ENCODE data around the gene TBC1D5.

TBC1D5 gene

DNA sequence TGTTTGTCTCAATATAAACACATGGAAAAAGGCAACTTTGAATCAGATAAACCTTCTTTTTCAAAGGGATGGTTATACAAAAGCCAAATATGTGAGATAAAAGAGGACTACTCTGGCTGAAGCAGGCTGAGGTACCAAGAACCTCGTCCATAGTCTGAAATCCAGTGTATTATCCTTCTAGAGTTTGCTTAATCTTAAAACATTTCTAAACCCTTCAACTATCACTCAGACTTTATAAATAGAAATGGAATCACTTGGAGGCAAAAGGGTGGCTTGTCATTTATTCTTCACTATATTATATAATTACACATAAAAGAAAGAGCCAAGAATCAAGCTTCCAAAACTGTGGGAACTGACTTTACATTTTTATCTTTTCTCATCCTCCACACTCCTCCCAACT, 554.1 kb downstream of the TBC1D5 start:
- Mint-ChIP-seq H3K4me1 (ENCODE audit: low read depth) (peaks cover 17% of the 10 kb centered on the region), H3K27ac (no peak overlapping the region), H3K36me3 (ENCODE audit: low read depth) (peaks cover 20% of the 10 kb centered on the region), H3K27me3 (no peaks in the 10 kb centered on the region), H3K4me3 (no peak overlapping the region), H3K9me3 (no peaks in the 10 kb centered on the region)
- DNase-seq: no peak

DNA sequence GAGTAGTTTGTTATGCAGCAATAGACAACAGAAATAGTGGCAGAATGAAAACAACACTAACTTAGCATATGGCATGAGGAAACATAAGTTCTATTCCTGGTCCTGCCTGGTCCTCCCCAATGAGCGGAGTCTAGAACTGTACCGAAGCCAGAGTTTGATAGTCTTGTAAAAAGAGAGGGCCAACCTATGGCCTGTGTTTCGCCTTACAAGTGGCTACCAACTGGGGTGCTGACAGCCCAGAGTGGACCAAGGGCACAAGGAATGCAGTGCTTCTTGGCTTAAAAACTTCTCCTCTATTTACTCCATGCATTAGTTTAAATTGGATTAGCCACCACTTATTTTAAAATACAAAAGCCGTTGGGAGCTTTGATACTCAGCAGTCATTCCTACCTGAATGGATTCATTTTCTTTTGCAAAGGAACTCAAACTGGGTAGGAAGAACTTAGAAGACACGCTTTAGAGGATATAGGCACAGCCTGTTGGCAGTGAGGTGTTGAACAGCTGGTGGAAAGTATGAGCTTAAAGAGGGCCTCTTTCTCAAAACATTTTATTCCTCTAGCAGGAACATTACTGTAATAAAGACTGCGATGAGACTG, 554.7 kb downstream of the TBC1D5 start:
- Mint-ChIP-seq H3K4me1 (ENCODE audit: low read depth) (peaks cover 24% of the 10 kb centered on the region), H3K36me3 (ENCODE audit: low read depth) (peaks cover 27% of the 10 kb centered on the region), H3K27ac (no peak overlapping the region), H3K4me3 (no peak overlapping the region), H3K27me3 (no peaks in the 10 kb centered on the region), H3K9me3 (no peaks in the 10 kb centered on the region)
- no peak for DNase-seq

DNA sequence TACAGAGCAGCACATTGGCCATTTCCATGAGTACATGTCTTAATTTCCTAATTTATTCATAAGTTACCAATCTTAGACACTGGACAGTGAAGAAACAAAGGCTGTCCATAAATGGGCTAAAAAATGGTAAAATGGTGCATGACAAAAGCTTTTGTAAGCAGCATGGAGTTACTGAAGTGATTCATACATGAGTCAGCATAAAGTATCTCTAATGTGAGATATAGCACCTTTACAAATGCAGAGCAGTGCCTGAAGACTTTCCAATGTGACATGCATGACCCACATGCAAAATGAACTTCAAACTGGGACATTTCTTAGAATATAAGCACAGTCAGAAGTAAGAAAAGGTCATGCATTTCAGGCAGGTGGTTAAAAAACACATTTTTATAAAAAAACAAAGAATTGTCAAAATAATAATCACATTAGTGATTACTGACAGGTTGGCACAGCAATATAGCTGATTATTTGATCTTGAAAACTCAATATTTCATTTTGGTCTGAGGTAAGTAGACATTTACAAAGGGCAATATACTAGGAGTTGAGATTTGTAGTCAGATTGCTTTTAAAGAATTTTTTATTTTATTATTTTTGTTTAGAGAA, 558.4 kb downstream of the TBC1D5 start:
- Mint-ChIP-seq H3K27ac (peak overlapping the region; percentile 40), H3K4me1 (ENCODE audit: low read depth) (peaks cover 41% of the 10 kb centered on the region), H3K9me3 (no peaks in the 10 kb centered on the region), H3K4me3 (no peak overlapping the region), H3K27me3 (no peaks in the 10 kb centered on the region), H3K36me3 (ENCODE audit: low read depth) (peaks cover 43% of the 10 kb centered on the region)
- DNase-seq: no peak

DNA sequence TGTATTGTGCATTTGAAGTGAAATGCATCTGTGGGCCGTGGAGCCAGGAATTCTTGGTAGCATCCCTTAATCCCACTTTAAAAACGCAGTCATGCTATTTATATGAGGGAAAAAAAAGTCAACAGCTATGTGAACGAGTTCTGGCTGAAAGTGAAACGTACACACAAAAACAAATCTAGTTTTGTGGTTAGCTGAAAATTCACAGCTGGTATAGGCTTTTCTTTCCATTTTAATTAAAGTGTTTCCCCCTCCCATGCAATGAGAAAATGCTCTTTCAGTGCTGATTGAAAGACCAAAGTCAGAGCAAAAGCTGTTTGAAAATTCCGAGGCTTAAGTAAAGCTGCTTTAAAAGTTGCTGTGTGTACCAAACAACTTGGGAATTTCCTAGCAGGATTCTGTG, 560.3 kb downstream of the TBC1D5 start:
- DNase-seq: no peak
- Mint-ChIP-seq H3K27me3 (no peaks in the 10 kb centered on the region), H3K4me1 (ENCODE audit: low read depth) (peaks cover 41% of the 10 kb centered on the region), H3K27ac (peak overlapping the region; percentile 7), H3K36me3 (ENCODE audit: low read depth) (peaks cover 49% of the 10 kb centered on the region), H3K9me3 (no peaks in the 10 kb centered on the region), H3K4me3 (peak overlapping the region; percentile 42)

DNA sequence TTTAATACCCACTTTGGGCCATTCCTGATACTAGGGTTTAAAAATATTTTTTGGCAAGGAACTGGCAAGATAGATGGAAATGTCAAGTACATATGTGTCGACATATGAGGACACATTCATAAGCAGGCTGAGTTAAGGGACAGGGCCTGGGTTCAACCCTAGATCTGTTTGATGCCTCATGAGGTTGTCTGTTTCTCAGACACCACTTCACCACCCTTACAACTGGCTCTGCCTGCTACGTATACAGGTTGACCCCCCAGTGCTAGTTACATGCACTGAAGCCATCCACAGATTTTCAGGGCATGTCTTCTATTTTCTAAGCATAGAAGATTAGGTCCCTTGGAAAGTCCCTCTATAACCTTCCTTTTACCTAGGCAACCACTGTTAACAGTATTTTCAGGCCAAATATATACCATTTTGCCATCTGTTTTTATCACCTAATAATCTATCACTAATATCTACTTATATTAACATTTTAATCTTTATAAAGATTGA, 561.0 kb downstream of the TBC1D5 start:
- Mint-ChIP-seq H3K27me3 (no peaks in the 10 kb centered on the region), H3K4me3 (no peak overlapping the region), H3K4me1 (ENCODE audit: low read depth) (peaks cover 41% of the 10 kb centered on the region), H3K36me3 (ENCODE audit: low read depth) (peaks cover 49% of the 10 kb centered on the region), H3K9me3 (no peaks in the 10 kb centered on the region), H3K27ac (no peak overlapping the region)
- DNase-seq: no peak

DNA sequence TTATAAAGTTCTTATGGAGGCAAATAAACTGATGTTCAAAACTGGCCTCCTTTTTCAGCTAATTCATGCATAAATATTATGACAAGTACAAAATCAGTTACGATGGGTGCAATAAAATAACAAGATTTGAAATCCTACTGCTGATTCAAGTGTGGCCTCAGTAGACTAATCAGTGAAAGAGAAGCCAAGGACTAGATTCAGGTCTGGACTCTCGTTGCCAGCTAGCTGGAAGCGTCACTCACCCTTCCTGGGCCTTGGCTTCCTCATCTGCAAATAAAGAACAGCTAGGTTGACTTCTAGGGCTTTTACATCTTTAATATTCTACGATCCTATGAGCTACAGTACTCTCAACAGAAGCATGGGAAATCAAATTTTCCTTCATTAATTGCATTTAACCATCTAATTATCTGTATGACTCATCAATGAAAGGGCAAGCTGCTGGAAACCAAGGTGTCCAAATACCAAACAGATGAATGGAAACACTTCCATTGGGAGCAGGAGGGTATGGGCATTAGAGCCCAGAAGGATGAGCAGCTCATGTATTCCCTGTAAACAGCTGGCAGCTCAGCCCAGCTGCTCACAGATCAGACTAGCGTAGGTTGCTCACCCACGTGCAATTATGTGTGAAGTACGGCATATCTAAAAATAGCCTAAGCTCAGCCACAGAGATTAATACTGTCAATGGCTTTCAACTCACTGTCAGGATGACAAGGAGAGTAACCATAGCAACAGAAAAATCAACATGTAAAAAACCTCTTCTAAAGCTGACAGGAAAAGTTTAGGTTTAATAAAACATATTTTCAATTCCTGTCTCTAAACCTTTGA, 562.8 kb downstream of the TBC1D5 start:
- no peaks in the 10 kb centered on the region for H3K9me3 Mint-ChIP-seq
- H3K4me1 Mint-ChIP-seq (ENCODE audit: low read depth): peaks cover 38% of the 10 kb centered on the region
- DNase-seq: no peak
- H3K27ac Mint-ChIP-seq: no peak overlapping the region
- H3K36me3 Mint-ChIP-seq (ENCODE audit: low read depth): peaks cover 42% of the 10 kb centered on the region
- no peaks in the 10 kb centered on the region for H3K27me3 Mint-ChIP-seq
- no peak overlapping the region for H3K4me3 Mint-ChIP-seq

DNA sequence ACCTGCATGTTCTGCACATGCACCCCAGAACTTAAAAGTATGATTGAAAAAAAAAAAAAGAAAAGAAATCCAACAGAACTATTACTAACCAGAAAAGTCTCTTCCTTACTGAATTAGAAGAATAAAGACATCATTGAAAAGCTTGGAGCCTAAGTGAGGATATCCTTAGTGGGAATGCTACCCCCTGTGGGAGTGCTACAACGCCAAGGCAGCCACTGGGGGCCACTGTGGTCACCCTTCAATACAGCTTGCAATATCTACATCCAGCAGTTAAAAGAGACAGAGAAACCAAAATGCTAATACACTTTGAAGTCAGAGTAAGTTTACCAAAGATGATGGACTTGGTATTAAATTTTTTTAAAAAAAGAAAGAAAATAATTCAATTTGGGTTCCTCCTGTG, 565.7 kb downstream of the TBC1D5 start:
- Mint-ChIP-seq H3K4me3 (no peak overlapping the region), H3K4me1 (ENCODE audit: low read depth) (peaks cover 13% of the 10 kb centered on the region)

DNA sequence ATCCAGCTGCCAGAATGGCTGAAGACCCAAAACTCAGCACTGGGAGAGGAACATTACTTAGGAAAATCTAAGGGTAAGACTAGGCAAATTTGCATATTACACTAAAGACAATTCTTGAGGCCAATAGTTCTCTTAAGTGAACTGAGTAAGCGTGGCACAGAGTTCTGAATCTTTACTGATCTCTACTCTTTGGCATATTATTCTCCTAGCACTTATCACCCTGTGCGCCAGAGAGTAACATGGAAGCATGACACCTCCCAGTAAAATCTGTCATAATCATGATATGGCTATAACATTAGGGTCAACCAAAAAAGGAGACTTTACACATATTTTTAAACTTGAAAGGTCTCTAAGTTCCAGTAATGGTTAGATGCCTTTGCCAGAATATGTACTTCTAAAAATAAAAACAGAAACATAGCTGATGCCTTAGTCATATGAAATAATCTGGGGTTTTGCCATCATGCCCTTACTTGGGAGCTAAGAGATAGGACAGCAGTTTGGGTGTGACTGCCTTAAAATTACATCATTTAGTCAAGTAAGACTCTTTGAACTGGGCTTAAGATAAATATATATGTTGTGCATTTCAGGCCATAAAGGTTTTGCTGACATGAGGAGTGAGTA, 567.1 kb downstream of the TBC1D5 start:
- H3K4me3 Mint-ChIP-seq: no peak overlapping the region

More for the DNA sequence above, 565.7 kb downstream of the TBC1D5 start:
- H3K9me3 Mint-ChIP-seq: no peaks in the 10 kb centered on the region
- no peak overlapping the region for H3K27ac Mint-ChIP-seq
- DNase-seq: no peak
- peaks cover 24% of the 10 kb centered on the region for H3K36me3 Mint-ChIP-seq (ENCODE audit: low read depth)
- no peaks in the 10 kb centered on the region for H3K27me3 Mint-ChIP-seq

DNA sequence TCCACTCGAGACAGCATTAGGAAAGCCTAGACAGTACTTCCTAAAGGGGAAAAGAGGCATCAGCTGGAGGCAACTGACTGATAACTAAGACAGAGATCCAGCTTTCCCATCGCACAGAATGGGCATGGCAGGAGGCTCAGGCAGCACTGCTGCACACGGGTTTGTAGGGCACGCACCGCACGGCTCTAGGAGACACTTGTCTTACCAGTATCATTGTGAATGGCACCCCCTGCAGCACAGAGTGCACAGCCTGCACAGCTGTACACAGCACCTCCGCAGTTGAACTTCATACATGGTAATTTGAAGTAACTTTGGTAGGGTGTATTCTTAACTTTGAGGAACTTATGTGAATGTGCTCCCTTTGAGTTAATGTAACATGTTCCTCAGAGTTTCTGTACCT, 576.1 kb downstream of the TBC1D5 start:
- Mint-ChIP-seq H3K27ac (no peak overlapping the region), H3K27me3 (no peaks in the 10 kb centered on the region), H3K9me3 (no peaks in the 10 kb centered on the region), H3K4me3 (no peak overlapping the region), H3K4me1 (ENCODE audit: low read depth) (no peaks in the 10 kb centered on the region), H3K36me3 (ENCODE audit: low read depth) (peaks cover 53% of the 10 kb centered on the region)
- DNase-seq: no peak

More for the DNA sequence above, 567.1 kb downstream of the TBC1D5 start:
- peaks cover 8% of the 10 kb centered on the region for H3K4me1 Mint-ChIP-seq (ENCODE audit: low read depth)
- DNase-seq: no peak
- H3K27me3 Mint-ChIP-seq: no peaks in the 10 kb centered on the region
- no peak overlapping the region for H3K27ac Mint-ChIP-seq
- peaks cover 16% of the 10 kb centered on the region for H3K36me3 Mint-ChIP-seq (ENCODE audit: low read depth)
- no peaks in the 10 kb centered on the region for H3K9me3 Mint-ChIP-seq

DNA sequence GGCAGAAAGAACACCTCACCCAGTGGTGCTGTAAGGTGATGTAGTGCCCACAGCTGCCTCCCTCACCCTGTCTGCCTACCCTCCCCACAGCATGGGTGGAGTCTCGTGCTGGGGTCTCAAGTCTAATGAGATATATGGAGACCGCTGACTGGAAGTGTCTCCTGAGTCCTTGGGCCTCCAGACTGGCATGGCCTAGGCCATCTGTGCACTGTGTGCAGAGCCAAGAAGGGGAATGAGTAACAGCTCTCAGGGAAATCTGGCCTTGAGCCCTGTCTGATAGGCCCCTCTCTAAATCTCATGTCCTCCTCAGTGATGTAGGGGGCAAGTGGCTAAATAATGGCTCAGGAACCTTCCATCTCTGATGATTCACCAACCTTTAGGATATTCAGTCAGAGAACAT, 580.3 kb downstream of the TBC1D5 start:
- Mint-ChIP-seq H3K36me3 (ENCODE audit: low read depth) (peaks cover 63% of the 10 kb centered on the region), H3K4me3 (no peak overlapping the region), H3K27me3 (no peaks in the 10 kb centered on the region), H3K9me3 (no peaks in the 10 kb centered on the region), H3K4me1 (ENCODE audit: low read depth) (peaks cover 12% of the 10 kb centered on the region), H3K27ac (no peak overlapping the region)
- DNase-seq: no peak

DNA sequence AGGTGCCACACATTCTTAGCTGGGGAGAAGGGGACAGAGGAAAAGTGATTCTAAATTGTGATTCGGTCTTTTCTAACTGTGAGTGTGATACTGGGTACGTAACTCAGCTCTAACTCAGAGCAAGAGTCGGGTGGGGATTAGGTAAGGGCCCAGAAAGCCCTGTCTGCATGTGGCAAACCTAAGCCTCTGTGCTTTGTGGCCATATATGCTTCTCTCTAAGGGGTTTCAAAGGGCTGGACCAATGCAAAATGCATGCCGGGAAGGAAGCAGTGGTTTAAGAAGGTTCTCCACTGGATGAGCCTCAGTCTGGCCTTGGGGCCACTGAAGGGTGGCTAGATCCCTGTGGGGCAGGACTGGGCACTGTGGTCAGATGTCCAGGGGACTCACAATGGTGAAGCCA, 581.8 kb downstream of the TBC1D5 start:
- no peak overlapping the region for H3K4me3 Mint-ChIP-seq
- no peaks in the 10 kb centered on the region for H3K9me3 Mint-ChIP-seq
- no peak for DNase-seq
- H3K4me1 Mint-ChIP-seq (ENCODE audit: low read depth): peaks cover 12% of the 10 kb centered on the region
- H3K27me3 Mint-ChIP-seq: no peaks in the 10 kb centered on the region
- no peak overlapping the region for H3K27ac Mint-ChIP-seq
- peaks cover 59% of the 10 kb centered on the region for H3K36me3 Mint-ChIP-seq (ENCODE audit: low read depth)

DNA sequence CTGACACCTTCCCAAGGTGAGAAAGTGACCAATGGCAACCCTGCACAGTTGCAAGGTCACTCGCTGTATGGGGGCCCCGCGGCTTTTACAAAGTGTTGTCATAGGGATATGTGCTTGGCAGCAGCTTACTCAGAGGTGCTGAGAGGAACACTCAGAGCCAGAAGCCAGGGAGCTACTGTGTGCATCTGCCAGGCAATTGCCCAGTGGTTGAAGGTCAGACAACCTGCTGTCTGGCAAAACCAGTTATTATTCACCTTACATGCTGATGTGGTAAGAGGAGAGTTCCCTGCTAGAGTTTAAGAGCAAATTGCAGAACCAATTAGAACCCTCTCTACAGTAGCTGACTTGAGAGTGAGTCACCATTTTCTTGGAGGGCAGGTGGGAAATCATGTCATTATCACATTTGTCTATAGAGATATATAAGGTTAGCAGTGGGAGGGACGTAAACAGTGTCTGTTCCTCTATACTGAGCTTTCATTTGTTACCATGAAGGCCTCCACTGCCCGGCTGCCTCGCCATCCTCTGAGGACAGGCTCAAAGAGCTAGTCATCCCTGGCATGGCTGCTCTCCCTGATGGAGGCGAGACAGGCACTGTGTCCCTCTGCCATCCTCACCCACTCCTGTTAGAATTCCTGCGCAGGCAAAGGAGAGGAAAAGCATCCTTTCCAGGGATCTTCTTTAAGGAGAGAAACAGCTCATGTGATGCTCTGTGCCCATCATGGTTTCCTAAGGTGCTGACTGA, 583.3 kb downstream of the TBC1D5 start:
- no peak for DNase-seq
- no peaks in the 10 kb centered on the region for H3K27me3 Mint-ChIP-seq
- H3K36me3 Mint-ChIP-seq (ENCODE audit: low read depth): peaks cover 61% of the 10 kb centered on the region
- no peak overlapping the region for H3K4me3 Mint-ChIP-seq
- peaks cover under 1% of the 10 kb centered on the region for H3K9me3 Mint-ChIP-seq
- H3K4me1 Mint-ChIP-seq (ENCODE audit: low read depth): peaks cover 12% of the 10 kb centered on the region
- peak overlapping the region; percentile 65 for H3K27ac Mint-ChIP-seq

DNA sequence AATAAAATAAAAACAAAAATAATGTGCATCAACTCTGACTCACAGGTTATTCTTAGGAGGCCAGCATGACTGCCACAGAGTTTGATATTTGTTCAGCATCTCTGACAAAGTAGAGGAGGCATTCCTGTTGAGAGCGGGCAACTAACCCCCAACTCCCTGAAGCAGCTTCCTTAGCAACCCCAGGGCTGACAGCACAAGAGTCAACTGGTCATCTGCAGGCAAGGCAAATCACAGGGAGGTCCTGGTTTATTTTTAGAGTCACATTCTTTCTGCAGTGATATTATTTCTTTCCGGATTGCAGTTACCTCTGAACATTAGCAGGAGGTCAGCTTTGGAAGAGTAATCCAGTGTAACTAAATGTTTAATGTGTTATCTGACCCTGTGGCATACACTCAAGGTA, 584.7 kb downstream of the TBC1D5 start:
- Mint-ChIP-seq H3K36me3 (ENCODE audit: low read depth) (peaks cover 62% of the 10 kb centered on the region), H3K27ac (no peak overlapping the region), H3K9me3 (peaks cover 13% of the 10 kb centered on the region), H3K4me3 (no peak overlapping the region), H3K27me3 (no peaks in the 10 kb centered on the region), H3K4me1 (ENCODE audit: low read depth) (peaks cover 18% of the 10 kb centered on the region)
- no peak for DNase-seq

DNA sequence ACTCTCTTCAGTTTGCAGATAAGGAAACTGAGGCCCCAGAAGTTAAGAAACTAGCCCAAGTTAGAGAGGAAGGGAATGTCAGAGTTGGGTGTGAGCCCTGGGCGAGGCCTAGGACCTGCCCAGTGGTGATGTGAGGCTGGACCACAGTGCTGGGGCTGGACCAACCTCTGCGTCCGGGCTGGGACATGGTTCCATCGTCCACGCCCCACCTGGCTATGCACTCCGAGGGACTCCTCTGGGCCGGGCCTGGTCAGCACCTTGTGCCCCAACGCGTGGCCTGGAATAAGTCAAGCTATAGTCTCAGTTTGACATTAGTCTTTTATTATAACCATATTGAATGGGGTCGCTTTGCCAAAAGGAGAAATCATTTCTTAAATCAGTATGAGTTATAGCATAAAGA, 585.6 kb downstream of the TBC1D5 start:
- no peak for DNase-seq
- Mint-ChIP-seq H3K4me1 (ENCODE audit: low read depth) (peaks cover 26% of the 10 kb centered on the region), H3K27ac (no peak overlapping the region), H3K36me3 (ENCODE audit: low read depth) (peaks cover 62% of the 10 kb centered on the region), H3K9me3 (peaks cover 15% of the 10 kb centered on the region), H3K27me3 (no peaks in the 10 kb centered on the region), H3K4me3 (no peak overlapping the region)
